ENCODE results near the gene OPTN.

- TF ChIP-seq, protein P1, sequence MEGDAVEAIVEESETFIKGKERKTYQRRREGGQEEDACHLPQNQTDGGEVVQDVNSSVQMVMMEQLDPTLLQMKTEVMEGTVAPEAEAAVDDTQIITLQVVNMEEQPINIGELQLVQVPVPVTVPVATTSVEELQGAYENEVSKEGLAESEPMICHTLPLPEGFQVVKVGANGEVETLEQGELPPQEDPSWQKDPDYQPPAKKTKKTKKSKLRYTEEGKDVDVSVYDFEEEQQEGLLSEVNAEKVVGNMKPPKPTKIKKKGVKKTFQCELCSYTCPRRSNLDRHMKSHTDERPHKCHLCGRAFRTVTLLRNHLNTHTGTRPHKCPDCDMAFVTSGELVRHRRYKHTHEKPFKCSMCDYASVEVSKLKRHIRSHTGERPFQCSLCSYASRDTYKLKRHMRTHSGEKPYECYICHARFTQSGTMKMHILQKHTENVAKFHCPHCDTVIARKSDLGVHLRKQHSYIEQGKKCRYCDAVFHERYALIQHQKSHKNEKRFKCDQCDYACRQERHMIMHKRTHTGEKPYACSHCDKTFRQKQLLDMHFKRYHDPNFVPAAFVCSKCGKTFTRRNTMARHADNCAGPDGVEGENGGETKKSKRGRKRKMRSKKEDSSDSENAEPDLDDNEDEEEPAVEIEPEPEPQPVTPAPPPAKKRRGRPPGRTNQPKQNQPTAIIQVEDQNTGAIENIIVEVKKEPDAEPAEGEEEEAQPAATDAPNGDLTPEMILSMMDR (IDR thresholded peaks at IDR 0.05) = no peak
- TF ChIP-seq POLR2A (IDR thresholded peaks at IDR 0.05) = no peak
These were observed 45.1 kb upstream of the OPTN start for GRCh38 chr10:13054844-13055243.

Measured in stomach (tissue), 4 donors.